ENCODE data around the gene MT1B. TPM values are rescaled to one million over a fixed set of nuclear protein-coding genes. Genes with fewer than 3 reads are reported as not detected.

MT1B gene
- total RNA-seq, 1 experiment from 2014 or later, result not detected

DNA sequence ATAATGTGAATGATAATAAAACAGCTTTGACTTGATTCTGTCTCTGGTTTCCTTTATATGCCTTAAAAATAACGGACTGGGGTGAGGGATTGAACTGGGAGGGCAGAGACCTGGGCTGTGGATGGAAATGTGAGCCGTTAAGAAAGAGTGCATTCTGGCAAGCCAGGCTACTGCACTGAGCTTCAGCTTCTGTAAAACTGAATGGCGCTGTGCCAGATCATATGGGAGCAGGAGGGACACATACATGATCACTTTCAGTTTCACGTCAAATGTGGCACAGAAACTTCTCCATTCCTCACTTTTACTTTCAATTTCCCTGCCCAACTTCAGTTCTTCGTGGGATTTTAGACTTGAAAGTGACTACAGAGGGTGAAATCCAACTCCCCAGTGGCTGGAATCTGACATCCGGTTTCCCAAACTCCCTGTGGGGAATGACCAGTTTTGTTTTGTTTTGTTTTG, 42.2 kb upstream of the MT1B start:
- no peak overlapping the region for H4K8ac ChIP-seq (replicated peaks; ENCODE audit: insufficient read length, low read depth, low read length)
- peaks cover 21% of the 10 kb centered on the region; the same call in 1 of the 2 replicates for H3K27me3 ChIP-seq (ENCODE audit: insufficient read depth, low read length)
- H3K79me2 ChIP-seq (ENCODE audit: insufficient read depth, low read length), result no peaks in the 10 kb centered on the region
- no peak overlapping the region for H2BK12ac ChIP-seq (ENCODE audit: insufficient read length, low read depth, low read length)
- H3K4me1 ChIP-seq (ENCODE audit: insufficient read depth, low read length), result peaks cover 6% of the 10 kb centered on the region; the same call in 1 of the 2 replicates
- H3K27ac Mint-ChIP-seq, result no peak overlapping the region
- H3K9me3 ChIP-seq (ENCODE audit: control insufficient read depth, low read depth, low read length), result no peaks in the 10 kb centered on the region
- no peak overlapping the region for H3K14ac ChIP-seq (ENCODE audit: insufficient read depth, low read length)
- H3K9me3 Mint-ChIP-seq, result no peaks in the 10 kb centered on the region
- no peak overlapping the region for H3K23ac ChIP-seq (ENCODE audit: insufficient read length, low read depth, low read length)
- no peak overlapping the region for H2BK15ac ChIP-seq (ENCODE audit: low read depth, low read length)
- H4K20me1 ChIP-seq (ENCODE audit: control insufficient read depth, insufficient read depth, insufficient read length), result no peaks in the 10 kb centered on the region
- H3K27ac ChIP-seq (ENCODE audit: insufficient read length, low read depth, low read length), result no peak overlapping the region
- H3K9ac ChIP-seq (ENCODE audit: extremely low read depth, insufficient read length, low read length), result no peak overlapping the region
- peaks cover 8% of the 10 kb centered on the region for H3K23me2 ChIP-seq (ENCODE audit: insufficient read length, low read depth, low read length, poor library complexity, severe bottlenecking)
- no peak overlapping the region for H3T11ph ChIP-seq (ENCODE audit: low read length)
- WGBS (ENCODE audit: extremely low coverage, insufficient read length, low lambda C conversion rate), result no CpG with 5 or more reads among the region's 6 CpGs
- peaks cover 29 to 40% of the 10 kb centered on the region in 2 experiments for H3K4me1 Mint-ChIP-seq
- H2AFZ ChIP-seq (ENCODE audit: low read length), result no peak overlapping the region
- H2BK5ac ChIP-seq (ENCODE audit: insufficient read length, low read length), result no peak overlapping the region
- H3K56ac ChIP-seq (ENCODE audit: insufficient read length, low read depth, low read length), result no peak overlapping the region
- H4K91ac ChIP-seq (ENCODE audit: insufficient read length, low read depth, low read length), result no peak overlapping the region
- no peak overlapping the region for H2BK20ac ChIP-seq (ENCODE audit: low read depth, low read length, poor library complexity, severe bottlenecking)
- no peak for DNase-seq
- no peak overlapping the region for H2BK120ac ChIP-seq (ENCODE audit: low read depth, low read length, poor library complexity, severe bottlenecking)
- H3K18ac ChIP-seq (ENCODE audit: insufficient read length, low read depth, low read length), result no peak overlapping the region
- no peaks in the 10 kb centered on the region for H3K36me3 Mint-ChIP-seq (ENCODE audit: insufficient read depth in 1 of 3, low read depth in 3 of 3)
- no peaks in the 10 kb centered on the region for H3K79me1 ChIP-seq (ENCODE audit: insufficient read depth, low read depth, low read length, poor library complexity, severe bottlenecking)
- peak overlapping the region; percentile 65 to 84 for H3K4me3 Mint-ChIP-seq
- TF ChIP-seq, protein P1, sequence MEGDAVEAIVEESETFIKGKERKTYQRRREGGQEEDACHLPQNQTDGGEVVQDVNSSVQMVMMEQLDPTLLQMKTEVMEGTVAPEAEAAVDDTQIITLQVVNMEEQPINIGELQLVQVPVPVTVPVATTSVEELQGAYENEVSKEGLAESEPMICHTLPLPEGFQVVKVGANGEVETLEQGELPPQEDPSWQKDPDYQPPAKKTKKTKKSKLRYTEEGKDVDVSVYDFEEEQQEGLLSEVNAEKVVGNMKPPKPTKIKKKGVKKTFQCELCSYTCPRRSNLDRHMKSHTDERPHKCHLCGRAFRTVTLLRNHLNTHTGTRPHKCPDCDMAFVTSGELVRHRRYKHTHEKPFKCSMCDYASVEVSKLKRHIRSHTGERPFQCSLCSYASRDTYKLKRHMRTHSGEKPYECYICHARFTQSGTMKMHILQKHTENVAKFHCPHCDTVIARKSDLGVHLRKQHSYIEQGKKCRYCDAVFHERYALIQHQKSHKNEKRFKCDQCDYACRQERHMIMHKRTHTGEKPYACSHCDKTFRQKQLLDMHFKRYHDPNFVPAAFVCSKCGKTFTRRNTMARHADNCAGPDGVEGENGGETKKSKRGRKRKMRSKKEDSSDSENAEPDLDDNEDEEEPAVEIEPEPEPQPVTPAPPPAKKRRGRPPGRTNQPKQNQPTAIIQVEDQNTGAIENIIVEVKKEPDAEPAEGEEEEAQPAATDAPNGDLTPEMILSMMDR (conservative IDR thresholded peaks at IDR 0.05), result peak; percentile 14; the same call in 1 of the 3 replicates
- peak overlapping the region; percentile 73 for H3K4me2 ChIP-seq (ENCODE audit: insufficient read depth, insufficient read length, low read length)
- no peak overlapping the region for H3K4ac ChIP-seq (ENCODE audit: low read depth, low read length)
- H4K5ac ChIP-seq (ENCODE audit: insufficient read length, low read depth, low read length), result no peak overlapping the region
- H2AK5ac ChIP-seq (ENCODE audit: insufficient read length, low read length), result no peak overlapping the region
- peaks cover 77% of the 10 kb centered on the region for H3K27me3 Mint-ChIP-seq (ENCODE audit: low read depth)

Data from H9 (cell line).